ENCODE measurements around the gene LPAR1.

The LPAR1 gene

GRCh38 chr9:110997847-110998246 lies 40.4 kb downstream of the LPAR1 start:
- DNase-seq, result no peak

GRCh38 chr9:110996436-110997220 lies 41.6 kb downstream of the LPAR1 start:
- no peak for DNase-seq

- no peak for DNase-seq
Observed at GRCh38 chr9:110995420-110996340, 42.6 kb downstream of the LPAR1 start.

- DNase-seq, result no peak
Observed at GRCh38 chr9:110994771-110995241, 43.5 kb downstream of the LPAR1 start.

- no peak for DNase-seq
Observed at GRCh38 chr9:110990481-110990880, 47.8 kb downstream of the LPAR1 start.

GRCh38 chr9:110986529-110986928 lies 51.7 kb downstream of the LPAR1 start:
- no peak for DNase-seq

GRCh38 chr9:110984890-110985437 lies 53.3 kb downstream of the LPAR1 start:
- DNase-seq, result no peak

- no peak for DNase-seq
Observed at GRCh38 chr9:110980261-110980660, 58.0 kb downstream of the LPAR1 start.

- no peak for DNase-seq
Observed at GRCh38 chr9:110979636-110980035, 58.6 kb downstream of the LPAR1 start.

- no peak for DNase-seq
Observed at GRCh38 chr9:110978516-110978915, 59.8 kb downstream of the LPAR1 start.

GRCh38 chr9:110977259-110977709 lies 61.0 kb downstream of the LPAR1 start:
- DNase-seq, result peak in 1 of 2 experiments; percentile 63

- DNase-seq, result no peak
Observed at GRCh38 chr9:110975969-110976368, 62.3 kb downstream of the LPAR1 start.

- no peak for DNase-seq
Observed at GRCh38 chr9:110975278-110975677, 63.0 kb downstream of the LPAR1 start.

- DNase-seq, result no peak
Observed at GRCh38 chr9:110971705-110972104, 66.6 kb downstream of the LPAR1 start.

GRCh38 chr9:110971234-110971633 lies 67.0 kb downstream of the LPAR1 start:
- DNase-seq, result no peak

GRCh38 chr9:110969971-110970386 lies 68.3 kb downstream of the LPAR1 start:
- DNase-seq, result peak in 1 of 2 experiments; percentile 81

GRCh38 chr9:110968096-110968495 lies 70.2 kb downstream of the LPAR1 start:
- no peak for DNase-seq

GRCh38 chr9:110967196-110967595 lies 71.1 kb downstream of the LPAR1 start:
- no peak for DNase-seq

- no peak for DNase-seq
Observed at GRCh38 chr9:110960288-110960687, 78.0 kb downstream of the LPAR1 start.

GRCh38 chr9:110958847-110959246 lies 79.4 kb downstream of the LPAR1 start:
- no peak for DNase-seq

GRCh38 chr9:110954822-110955291 lies 83.4 kb downstream of the LPAR1 start:
- DNase-seq, result no peak

GRCh38 chr9:110952540-110952859 lies 85.8 kb downstream of the LPAR1 start:
- DNase-seq, result no peak

GRCh38 chr9:110951805-110952539 lies 86.3 kb downstream of the LPAR1 start:
- DNase-seq, result no peak

Data from SW 1271 (cell line).